ENCODE measurements around the gene LRRC8D.

Gene LRRC8D

DNA sequence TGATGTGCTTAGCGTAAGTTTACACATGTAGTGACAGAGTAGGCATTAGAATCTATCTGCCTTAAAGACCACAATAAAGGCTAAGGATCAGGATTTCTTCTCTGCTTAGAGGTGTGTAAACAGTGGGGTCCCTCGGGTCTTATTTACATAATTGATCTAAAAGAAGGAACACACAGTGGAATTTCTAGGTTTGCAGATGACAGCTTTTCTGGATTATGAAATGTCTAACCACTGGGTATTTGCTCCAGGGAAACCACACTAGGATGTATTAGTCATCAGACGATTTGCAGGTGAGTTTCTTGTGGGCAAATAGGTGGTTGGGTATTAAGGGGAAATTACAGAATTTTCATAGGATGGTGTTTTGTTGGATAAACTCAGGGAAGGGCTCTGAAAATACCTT lies 5.8 kb downstream of the LRRC8D start:
- Histone ChIP-seq H3K27me3 (ENCODE audit: control insufficient read depth, insufficient read depth, low read length) (no peaks in the 10 kb centered on the region), H3K4me1 (ENCODE audit: control insufficient read depth, insufficient read depth, low read length) (peaks cover 14% of the 10 kb centered on the region), H3K9ac (ENCODE audit: low read depth, low read length) (no peak overlapping the region), H3K4me3 (ENCODE audit: low read depth, low read length) (no peak overlapping the region), H3K9me3 (ENCODE audit: control insufficient read depth, insufficient read depth, low read length) (no peaks in the 10 kb centered on the region), H3K36me3 (ENCODE audit: control insufficient read depth, insufficient read depth, low read length) (no peaks in the 10 kb centered on the region)

DNA sequence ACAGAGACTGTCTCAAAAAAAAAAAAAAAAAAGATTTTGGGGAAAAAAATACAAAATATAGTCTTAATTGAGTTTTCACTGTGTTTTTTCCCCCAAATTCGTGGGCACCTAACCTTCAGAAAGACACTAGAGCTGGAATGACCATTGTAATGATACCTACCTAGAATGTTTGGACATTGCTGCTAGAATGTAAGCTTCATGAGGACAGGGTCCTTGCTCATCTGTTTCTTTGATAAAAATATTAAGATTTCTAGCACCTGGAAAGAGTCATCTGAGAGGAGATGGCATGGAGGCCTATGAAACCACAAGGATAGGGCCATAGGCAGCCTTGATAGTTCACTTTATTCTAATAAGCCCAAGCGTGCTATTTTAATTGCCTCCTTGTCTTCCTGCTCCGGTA lies 6.5 kb downstream of the LRRC8D start:
- Histone ChIP-seq H3K9me3 (ENCODE audit: control insufficient read depth, insufficient read depth, low read length) (no peaks in the 10 kb centered on the region), H3K4me3 (ENCODE audit: low read depth, low read length) (no peak overlapping the region), H3K27me3 (ENCODE audit: control insufficient read depth, insufficient read depth, low read length) (no peaks in the 10 kb centered on the region), H3K9ac (ENCODE audit: low read depth, low read length) (no peak overlapping the region), H3K4me1 (ENCODE audit: control insufficient read depth, insufficient read depth, low read length) (peaks cover 21% of the 10 kb centered on the region), H3K36me3 (ENCODE audit: control insufficient read depth, insufficient read depth, low read length) (no peaks in the 10 kb centered on the region)

DNA sequence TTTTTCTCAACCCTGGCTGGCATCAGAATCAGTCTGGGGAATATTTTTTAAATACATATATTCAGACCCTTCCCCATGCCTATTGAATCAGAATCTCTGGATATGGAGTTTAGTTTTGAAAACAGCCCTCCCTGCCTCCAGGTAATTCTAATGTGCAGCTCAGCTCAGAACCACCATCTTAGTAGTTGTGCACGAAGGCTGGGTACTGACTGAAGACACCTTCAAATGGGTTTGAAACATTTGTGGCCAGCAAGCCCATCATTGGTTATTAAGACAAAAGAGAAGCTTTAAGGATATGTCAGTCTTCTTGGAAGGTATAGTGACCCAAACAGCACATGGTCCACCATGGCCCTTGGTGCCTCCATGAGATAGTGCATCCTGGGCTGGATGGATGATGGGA lies 7.1 kb downstream of the LRRC8D start:
- Histone ChIP-seq H3K27me3 (ENCODE audit: control insufficient read depth, insufficient read depth, low read length) (no peaks in the 10 kb centered on the region), H3K36me3 (ENCODE audit: control insufficient read depth, insufficient read depth, low read length) (no peaks in the 10 kb centered on the region), H3K9ac (ENCODE audit: low read depth, low read length) (no peak overlapping the region), H3K4me3 (ENCODE audit: low read depth, low read length) (no peak overlapping the region), H3K9me3 (ENCODE audit: control insufficient read depth, insufficient read depth, low read length) (no peaks in the 10 kb centered on the region), H3K4me1 (ENCODE audit: control insufficient read depth, insufficient read depth, low read length) (peaks cover 23% of the 10 kb centered on the region)

DNA sequence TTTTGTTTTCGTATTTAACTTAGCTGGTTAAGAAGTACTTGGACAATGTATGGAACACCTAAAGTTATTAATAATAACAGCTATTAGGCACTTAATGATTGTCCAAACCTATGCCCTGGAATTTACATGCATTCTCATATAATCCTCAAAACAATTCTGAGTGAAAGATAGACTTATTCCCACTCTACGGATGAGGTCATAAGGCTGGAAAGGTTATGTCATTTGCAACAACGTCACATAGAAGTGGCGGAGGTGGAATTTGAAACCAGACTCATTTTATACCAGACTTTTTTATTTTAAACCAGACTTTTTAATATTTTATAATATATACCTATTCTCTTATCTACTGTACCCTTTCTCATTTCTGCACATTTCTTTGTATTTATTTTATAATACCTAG lies 8.4 kb downstream of the LRRC8D start:
- Histone ChIP-seq H3K9me3 (ENCODE audit: control insufficient read depth, insufficient read depth, low read length) (no peaks in the 10 kb centered on the region), H3K4me3 (ENCODE audit: low read depth, low read length) (no peak overlapping the region), H3K36me3 (ENCODE audit: control insufficient read depth, insufficient read depth, low read length) (no peaks in the 10 kb centered on the region), H3K9ac (ENCODE audit: low read depth, low read length) (no peak overlapping the region), H3K4me1 (ENCODE audit: control insufficient read depth, insufficient read depth, low read length) (peaks cover 27% of the 10 kb centered on the region), H3K27me3 (ENCODE audit: control insufficient read depth, insufficient read depth, low read length) (no peaks in the 10 kb centered on the region)

DNA sequence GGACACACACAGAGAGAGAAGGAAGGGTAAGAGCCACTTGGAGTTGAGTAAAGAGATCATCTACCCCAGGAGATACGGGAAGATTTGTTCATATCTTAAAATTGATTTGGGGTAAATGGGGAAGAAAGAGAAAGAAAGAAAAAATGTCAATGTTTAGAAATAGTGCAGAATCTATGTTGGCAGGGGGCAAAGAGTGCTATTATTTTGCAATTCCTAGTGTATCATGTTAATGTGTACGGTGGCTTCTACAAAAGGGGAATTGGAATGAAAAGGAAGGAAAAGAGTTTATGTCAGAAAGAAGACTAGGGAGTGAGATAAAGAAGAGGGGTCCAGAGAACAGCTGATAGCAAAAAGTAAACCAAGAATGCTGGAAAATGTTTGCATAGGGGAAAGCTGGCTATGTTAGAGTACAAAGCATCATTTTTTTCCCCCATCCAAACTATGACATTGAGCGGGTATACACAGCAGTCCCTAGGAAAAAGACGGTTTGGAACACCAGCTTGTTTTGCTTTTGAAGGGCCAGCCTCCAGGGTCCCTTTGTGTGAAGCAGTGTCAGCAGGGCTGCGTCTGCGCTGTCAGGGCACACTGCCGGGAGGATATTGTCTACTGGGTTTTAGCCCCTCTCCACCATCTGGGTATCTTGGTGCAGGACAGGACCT lies 10.8 kb downstream of the LRRC8D start:
- Histone ChIP-seq H3K4me1 (ENCODE audit: control insufficient read depth, insufficient read depth, low read length) (peaks cover 33% of the 10 kb centered on the region), H3K9ac (ENCODE audit: low read depth, low read length) (no peak overlapping the region)

DNA sequence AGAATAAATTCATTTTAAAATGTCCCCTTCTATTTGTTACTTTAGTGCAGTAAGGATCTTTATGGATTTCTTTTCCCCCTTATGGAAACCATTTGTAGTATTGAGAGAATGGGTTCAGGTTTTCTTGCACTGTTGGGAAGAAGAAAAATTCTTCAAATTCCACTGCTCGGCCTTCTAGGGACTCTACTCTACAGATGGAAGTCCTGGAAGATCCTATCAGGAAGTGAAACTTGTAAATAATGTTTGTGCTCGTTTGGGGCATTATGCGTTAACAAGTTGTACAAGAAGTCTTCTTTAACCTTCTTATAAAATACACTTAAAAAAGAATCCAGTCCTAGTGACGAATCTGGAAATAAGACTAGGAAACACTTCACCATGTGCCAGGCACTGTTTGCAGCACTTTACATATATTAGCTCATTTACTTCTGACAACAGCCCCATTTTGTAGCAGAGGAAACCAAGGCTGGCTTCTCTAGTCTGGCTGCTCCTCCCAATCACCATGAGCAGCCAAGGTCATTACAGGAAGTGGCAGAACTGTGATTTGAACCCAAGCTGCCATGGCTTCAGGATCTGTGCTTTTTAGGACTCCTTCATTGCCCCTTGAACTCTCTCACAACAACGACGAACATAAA lies 11.8 kb downstream of the LRRC8D start:
- Histone ChIP-seq H3K27me3 (ENCODE audit: control insufficient read depth, insufficient read depth, low read length) (no peaks in the 10 kb centered on the region), H3K9me3 (ENCODE audit: control insufficient read depth, insufficient read depth, low read length) (no peaks in the 10 kb centered on the region), H3K36me3 (ENCODE audit: control insufficient read depth, insufficient read depth, low read length) (no peaks in the 10 kb centered on the region), H3K4me1 (ENCODE audit: control insufficient read depth, insufficient read depth, low read length) (peaks cover 43% of the 10 kb centered on the region), H3K4me3 (ENCODE audit: low read depth, low read length) (no peak overlapping the region), H3K9ac (ENCODE audit: low read depth, low read length) (no peak overlapping the region)

More for the DNA sequence above, 10.8 kb downstream of the LRRC8D start:
- no peaks in the 10 kb centered on the region for H3K36me3 ChIP-seq (ENCODE audit: control insufficient read depth, insufficient read depth, low read length)
- no peaks in the 10 kb centered on the region for H3K27me3 ChIP-seq (ENCODE audit: control insufficient read depth, insufficient read depth, low read length)
- H3K4me3 ChIP-seq (ENCODE audit: low read depth, low read length) = no peak overlapping the region
- no peaks in the 10 kb centered on the region for H3K9me3 ChIP-seq (ENCODE audit: control insufficient read depth, insufficient read depth, low read length)

DNA sequence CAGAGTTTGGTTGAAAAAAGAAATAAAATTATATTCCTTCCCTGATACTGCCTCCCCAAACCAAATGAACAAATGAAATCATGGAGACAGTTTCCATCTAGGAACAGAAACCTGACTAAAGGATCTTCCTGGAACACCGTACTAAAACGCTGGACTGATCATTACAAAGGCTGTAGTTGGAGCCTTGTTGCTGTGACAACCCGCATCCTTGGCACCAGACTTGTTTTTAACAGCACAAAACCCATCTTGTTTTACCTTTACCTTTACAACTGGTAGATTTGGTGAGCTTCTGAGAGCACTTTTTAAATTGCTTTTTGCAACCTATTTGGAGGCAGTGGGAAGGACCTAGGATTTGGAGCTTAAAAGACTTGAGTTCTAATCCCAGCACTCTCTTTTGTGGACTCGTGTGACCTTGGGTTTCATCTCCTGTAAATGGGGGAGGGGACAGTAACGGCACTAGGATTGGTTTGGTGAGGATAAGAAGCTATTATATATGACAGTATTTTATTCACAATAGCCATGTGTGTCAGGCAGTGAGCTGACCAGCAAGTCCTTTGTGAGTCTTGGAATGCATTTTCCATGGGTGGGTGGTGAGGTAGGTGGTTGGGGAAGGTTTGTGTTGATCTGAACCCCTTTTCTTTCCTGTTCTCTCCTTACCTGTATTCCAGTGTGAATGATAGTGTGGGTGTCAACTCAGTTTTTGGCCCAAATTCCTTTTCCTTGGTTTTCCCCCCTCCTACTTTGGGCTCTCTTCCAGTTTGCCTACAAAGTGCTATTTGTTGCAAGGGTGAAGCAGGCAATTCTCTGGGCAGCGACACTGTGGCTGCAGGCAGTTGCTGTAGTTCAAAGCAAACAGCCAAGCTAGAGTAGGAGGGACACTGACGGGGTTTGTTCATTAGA lies 12.6 kb downstream of the LRRC8D start:
- Histone ChIP-seq H3K9ac (ENCODE audit: low read depth, low read length) (no peak overlapping the region), H3K36me3 (ENCODE audit: control insufficient read depth, insufficient read depth, low read length) (no peaks in the 10 kb centered on the region), H3K4me3 (ENCODE audit: low read depth, low read length) (no peak overlapping the region), H3K9me3 (ENCODE audit: control insufficient read depth, insufficient read depth, low read length) (no peaks in the 10 kb centered on the region), H3K4me1 (ENCODE audit: control insufficient read depth, insufficient read depth, low read length) (peaks cover 43% of the 10 kb centered on the region), H3K27me3 (ENCODE audit: control insufficient read depth, insufficient read depth, low read length) (no peaks in the 10 kb centered on the region)

DNA sequence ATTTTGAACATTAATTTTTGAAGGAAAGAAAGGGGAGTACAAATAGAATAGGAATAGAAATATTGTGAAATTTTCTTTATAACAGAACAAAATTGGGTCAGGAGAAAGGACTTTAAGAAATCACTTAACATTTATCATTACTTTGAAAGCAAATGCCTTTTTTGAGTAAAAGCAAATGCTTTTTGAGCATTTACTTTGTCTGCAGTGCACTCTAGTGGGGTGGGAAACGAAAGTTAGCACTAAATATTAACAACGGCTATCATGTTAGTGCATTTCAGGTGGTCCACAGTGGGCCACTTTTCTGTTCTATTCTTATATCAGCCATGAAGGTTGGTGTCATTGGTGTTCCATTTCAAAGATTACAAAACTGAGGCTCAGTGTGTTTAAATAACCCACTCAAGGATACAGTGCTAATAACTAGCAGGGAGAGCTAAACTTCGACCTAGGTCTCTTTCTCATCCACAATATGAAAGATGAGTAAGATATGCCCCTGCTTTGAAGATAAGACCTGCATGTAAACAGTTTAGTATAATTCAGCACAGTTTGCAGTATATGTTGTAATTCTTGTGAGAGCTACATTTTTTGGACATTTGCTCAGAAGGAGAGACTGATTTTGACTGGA lies 13.4 kb downstream of the LRRC8D start:
- no peak overlapping the region for H3K9ac ChIP-seq (ENCODE audit: low read depth, low read length)

DNA sequence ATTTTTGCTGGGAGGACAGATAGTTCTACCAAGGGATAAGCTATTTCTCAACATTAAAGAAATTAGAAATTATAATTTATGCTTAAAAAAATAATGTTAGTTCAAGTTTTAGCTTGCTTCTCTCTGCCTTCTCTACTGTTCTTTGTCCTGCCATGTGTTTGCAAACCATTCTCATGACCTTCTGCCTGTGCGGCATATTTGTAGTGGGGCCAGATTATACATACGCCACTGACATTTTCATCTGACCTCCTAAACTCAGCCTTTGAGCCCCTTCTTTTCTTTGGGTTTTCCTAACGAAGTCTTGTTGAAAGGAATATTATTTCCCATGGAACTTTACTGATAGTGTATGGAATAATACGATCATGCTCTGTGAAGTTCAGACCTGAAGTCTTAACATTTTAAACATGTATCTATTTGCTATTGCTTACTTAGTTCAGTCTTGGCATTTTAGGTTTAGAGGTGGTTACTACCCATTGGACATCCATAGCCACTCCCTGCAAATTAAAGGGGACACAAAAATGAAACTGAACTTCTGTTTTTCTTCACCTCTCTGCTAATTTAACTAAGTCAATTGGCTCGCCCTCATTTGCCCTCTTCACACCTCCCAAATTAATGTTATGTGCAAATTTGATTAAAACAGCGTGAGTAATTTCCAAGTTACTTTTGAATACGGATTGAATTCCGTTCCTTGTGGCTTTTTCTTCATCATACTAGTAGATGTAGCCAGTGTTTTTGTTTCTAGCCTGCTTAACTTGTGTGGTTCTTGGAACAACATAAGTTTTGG lies 15.6 kb downstream of the LRRC8D start:
- no peaks in the 10 kb centered on the region for H3K27me3 ChIP-seq (ENCODE audit: control insufficient read depth, insufficient read depth, low read length)
- H3K4me1 ChIP-seq (ENCODE audit: control insufficient read depth, insufficient read depth, low read length) = peaks cover 46% of the 10 kb centered on the region
- no peaks in the 10 kb centered on the region for H3K36me3 ChIP-seq (ENCODE audit: control insufficient read depth, insufficient read depth, low read length)
- H3K4me3 ChIP-seq (ENCODE audit: low read depth, low read length) = peak overlapping the region; percentile 27
- no peaks in the 10 kb centered on the region for H3K9me3 ChIP-seq (ENCODE audit: control insufficient read depth, insufficient read depth, low read length)
- no peak overlapping the region for H3K9ac ChIP-seq (ENCODE audit: low read depth, low read length)

More for the DNA sequence above, 13.4 kb downstream of the LRRC8D start:
- Histone ChIP-seq H3K9me3 (ENCODE audit: control insufficient read depth, insufficient read depth, low read length) (no peaks in the 10 kb centered on the region), H3K27me3 (ENCODE audit: control insufficient read depth, insufficient read depth, low read length) (no peaks in the 10 kb centered on the region), H3K36me3 (ENCODE audit: control insufficient read depth, insufficient read depth, low read length) (no peaks in the 10 kb centered on the region), H3K4me1 (ENCODE audit: control insufficient read depth, insufficient read depth, low read length) (peaks cover 43% of the 10 kb centered on the region), H3K4me3 (ENCODE audit: low read depth, low read length) (no peak overlapping the region)

DNA sequence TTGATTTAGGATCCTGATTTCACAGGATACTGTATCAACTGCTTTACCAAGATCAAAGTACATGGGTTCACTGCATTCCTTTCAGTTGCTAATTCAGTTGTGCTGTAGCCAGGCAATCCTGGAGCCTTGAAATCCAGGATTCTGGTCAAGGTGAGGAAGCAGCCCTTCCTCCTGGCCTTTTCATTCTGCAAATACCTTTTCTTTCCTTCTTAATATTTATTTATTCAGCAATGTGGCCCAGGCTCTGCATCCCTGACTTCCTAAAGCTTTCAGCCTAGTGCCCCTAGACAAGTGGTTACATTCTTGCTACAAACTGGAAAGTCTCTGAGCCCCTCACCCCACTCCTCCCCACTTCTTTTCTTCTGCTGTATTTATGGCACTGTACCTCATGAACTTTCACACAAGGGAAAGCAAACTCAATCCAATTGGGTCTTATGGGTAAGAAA lies 16.2 kb downstream of the LRRC8D start:
- Histone ChIP-seq H3K36me3 (ENCODE audit: control insufficient read depth, insufficient read depth, low read length) (no peaks in the 10 kb centered on the region), H3K27me3 (ENCODE audit: control insufficient read depth, insufficient read depth, low read length) (no peaks in the 10 kb centered on the region), H3K4me1 (ENCODE audit: control insufficient read depth, insufficient read depth, low read length) (peaks cover 41% of the 10 kb centered on the region), H3K9me3 (ENCODE audit: control insufficient read depth, insufficient read depth, low read length) (no peaks in the 10 kb centered on the region), H3K9ac (ENCODE audit: low read depth, low read length) (no peak overlapping the region), H3K4me3 (ENCODE audit: low read depth, low read length) (peak overlapping the region; percentile 27)

DNA sequence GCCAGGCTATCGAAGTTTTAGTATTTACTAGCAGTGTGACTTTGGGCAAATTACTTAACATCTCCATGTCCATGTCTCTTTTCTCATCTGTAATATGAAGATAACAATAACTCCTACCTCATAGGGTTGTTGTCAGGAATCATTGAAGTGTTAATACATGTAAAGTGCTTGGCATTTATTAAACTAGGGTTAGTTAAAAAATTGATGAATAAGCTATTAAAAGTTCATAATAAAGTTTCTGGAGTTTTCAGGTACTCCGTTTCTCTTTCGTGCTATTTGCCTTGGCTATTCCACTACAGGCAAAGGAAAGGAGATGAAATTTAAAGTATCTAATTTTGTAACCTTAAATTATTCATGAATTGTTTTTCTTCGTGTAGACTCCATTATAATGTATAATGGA lies 16.7 kb downstream of the LRRC8D start:
- H3K36me3 ChIP-seq (ENCODE audit: control insufficient read depth, insufficient read depth, low read length) = no peaks in the 10 kb centered on the region
- H3K9ac ChIP-seq (ENCODE audit: low read depth, low read length) = no peak overlapping the region
- peaks cover 40% of the 10 kb centered on the region for H3K4me1 ChIP-seq (ENCODE audit: control insufficient read depth, insufficient read depth, low read length)
- H3K9me3 ChIP-seq (ENCODE audit: control insufficient read depth, insufficient read depth, low read length) = no peaks in the 10 kb centered on the region
- no peaks in the 10 kb centered on the region for H3K27me3 ChIP-seq (ENCODE audit: control insufficient read depth, insufficient read depth, low read length)
- H3K4me3 ChIP-seq (ENCODE audit: low read depth, low read length) = no peak overlapping the region
